Cardiac fibroblast (primary cell): ENCODE data around the gene RPGR.

Source experiments
- DNase-seq, 2 donors: peaks; one replicate each; pipeline versions ENCODE4 v3.0.0 to v3.0.0-alpha.2; 2010; ENCODE audit warnings: low read depth in 2 of 2
- H3K4me3 ChIP-seq, 2 donors: replicated peaks in 1 of 2; 1 replicate in 1 of 2; 2 replicates in 1 of 2; pipeline ENCODE4 v1.5.1; 2011; ENCODE audit warnings: low read depth in 2 of 2, low read length in 2 of 2, mild to moderate bottlenecking in 2 of 2, moderate library complexity in 1 of 2
- TF ChIP-seq, protein P1 (sequence below): IDR thresholded peaks from one replicate; pipeline ENCODE4 v1.5.1; 2011; ENCODE audit warnings: low read depth, mild to moderate bottlenecking, low read length, inconsistent platforms

Gene RPGR

DNA sequence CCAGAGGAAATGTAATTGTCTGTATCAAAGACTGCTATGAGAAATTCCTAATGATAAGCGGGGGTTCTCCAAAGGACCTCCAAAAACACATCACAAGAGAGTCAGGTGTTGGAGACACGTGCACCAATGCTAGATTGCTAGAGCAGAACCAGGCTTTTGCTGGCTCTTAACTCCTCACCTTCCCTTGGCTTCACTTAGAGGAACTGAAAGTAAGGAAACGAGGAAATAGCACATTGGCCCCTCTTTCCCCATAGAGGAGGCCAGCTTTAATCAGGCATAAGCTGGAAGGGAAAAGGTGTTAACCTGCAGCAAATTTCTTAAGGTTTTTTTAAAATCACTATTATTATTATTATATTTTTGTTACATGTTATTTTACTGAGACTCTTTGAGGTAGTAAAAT, 38.6 kb upstream of the RPGR start:
- no peak for DNase-seq
- no peak overlapping the region for H3K4me3 ChIP-seq
- TF ChIP-seq, protein P1, sequence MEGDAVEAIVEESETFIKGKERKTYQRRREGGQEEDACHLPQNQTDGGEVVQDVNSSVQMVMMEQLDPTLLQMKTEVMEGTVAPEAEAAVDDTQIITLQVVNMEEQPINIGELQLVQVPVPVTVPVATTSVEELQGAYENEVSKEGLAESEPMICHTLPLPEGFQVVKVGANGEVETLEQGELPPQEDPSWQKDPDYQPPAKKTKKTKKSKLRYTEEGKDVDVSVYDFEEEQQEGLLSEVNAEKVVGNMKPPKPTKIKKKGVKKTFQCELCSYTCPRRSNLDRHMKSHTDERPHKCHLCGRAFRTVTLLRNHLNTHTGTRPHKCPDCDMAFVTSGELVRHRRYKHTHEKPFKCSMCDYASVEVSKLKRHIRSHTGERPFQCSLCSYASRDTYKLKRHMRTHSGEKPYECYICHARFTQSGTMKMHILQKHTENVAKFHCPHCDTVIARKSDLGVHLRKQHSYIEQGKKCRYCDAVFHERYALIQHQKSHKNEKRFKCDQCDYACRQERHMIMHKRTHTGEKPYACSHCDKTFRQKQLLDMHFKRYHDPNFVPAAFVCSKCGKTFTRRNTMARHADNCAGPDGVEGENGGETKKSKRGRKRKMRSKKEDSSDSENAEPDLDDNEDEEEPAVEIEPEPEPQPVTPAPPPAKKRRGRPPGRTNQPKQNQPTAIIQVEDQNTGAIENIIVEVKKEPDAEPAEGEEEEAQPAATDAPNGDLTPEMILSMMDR, result no peak

GRCh38 chrX:38363046-38363445, 35.7 kb upstream of the RPGR start:
- no peak overlapping the region for H3K4me3 ChIP-seq

GRCh38 chrX:38357747-38358673, 30.7 kb upstream of the RPGR start:
- no peak overlapping the region for H3K4me3 ChIP-seq
- TF ChIP-seq, protein P1, result no peak
- peak in 1 of 2 donors; percentile 26 for DNase-seq

More at GRCh38 chrX:38363046-38363445, 35.7 kb upstream of the RPGR start:
- DNase-seq, result no peak
- TF ChIP-seq, protein P1, result no peak

DNA sequence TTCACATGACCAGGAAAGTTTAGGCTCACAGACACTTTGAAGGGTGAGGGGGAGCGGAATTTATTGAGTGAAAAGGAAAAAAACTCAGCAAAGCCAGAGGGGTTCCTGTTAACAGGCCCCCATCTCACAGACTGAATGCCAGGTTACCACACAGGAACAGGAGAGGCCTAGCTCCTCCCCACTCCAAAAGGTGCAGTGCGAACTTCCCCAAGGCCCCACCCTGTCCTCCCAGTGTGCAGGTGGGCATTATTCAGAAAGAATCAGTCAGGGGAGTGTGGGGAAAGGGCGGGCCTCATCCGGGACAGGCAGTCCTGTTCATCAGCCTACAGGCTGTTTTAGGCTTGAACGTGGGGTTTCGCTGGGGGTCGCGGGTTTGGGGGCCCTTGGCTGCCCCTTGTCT, 29.1 kb upstream of the RPGR start:
- TF ChIP-seq, protein P1, result no peak
- no peak overlapping the region for H3K4me3 ChIP-seq
- no peak for DNase-seq

DNA sequence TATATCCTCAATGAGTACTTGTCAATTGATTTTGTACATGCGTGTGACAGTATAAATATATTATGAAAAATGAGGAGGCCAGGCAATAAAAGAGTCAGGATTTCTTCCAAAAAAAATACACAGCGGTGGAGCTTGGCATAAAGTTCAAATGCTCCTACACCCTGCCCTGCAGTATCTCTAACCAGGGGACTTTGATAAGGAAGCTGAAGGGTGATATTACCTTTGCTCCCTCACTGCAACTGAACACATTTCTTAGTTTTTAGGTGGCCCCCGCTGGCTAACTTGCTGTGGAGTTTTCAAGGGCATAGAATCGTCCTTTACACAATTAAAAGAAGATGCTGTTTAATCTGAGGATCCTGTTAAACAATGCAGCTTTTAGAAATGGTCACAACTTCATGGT, 25.1 kb upstream of the RPGR start, which contains the start of gene OTC:
TSS of gene OTC (plus strand) at position 243 of the 400 bp plus-strand sequence. CDS start at position 336, 93 bp downstream.
- DNase-seq, result no peak
- TF ChIP-seq, protein P1, result no peak
- H3K4me3 ChIP-seq, result no peak within 1 kb of the TSS

DNA sequence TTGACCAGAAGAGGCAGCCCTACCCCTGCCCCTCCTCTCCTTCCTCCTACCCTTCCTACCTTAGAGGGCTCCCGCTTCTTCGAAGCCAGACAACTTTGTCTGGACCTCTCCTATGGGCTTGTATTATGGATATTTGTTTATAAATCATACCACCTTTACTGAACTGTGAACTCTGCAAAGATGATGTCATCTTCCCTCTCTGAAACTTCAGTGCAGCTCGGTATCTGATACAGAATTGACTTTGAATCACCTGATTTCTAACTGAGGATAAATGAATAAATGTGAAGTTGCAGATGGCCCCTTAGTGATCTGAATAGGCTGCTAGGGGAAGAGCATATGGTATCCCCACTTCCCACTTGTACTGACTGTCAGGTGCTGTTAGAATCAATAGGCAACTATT, 24.0 kb upstream of the RPGR start:
- H3K4me3 ChIP-seq, result no peak overlapping the region
- no peak for DNase-seq
- TF ChIP-seq, protein P1, result no peak
